HG03460 (cell line): ENCODE measurements around the gene EFCAB6.

ENCODE experiments used
- ATAC-seq: cut with Tn5 transposase; IDR thresholded peaks from one replicate; pipeline ENCODE4 v1.9.1; 2021; ENCODE audit not compliant: unreplicated experiment

Gene EFCAB6

GRCh38 chr22:43592476-43592875 lies 219.6 kb downstream of the EFCAB6 start:
- no peak for ATAC-seq

GRCh38 chr22:43591380-43591779 lies 220.7 kb downstream of the EFCAB6 start:
- no peak for ATAC-seq

DNA sequence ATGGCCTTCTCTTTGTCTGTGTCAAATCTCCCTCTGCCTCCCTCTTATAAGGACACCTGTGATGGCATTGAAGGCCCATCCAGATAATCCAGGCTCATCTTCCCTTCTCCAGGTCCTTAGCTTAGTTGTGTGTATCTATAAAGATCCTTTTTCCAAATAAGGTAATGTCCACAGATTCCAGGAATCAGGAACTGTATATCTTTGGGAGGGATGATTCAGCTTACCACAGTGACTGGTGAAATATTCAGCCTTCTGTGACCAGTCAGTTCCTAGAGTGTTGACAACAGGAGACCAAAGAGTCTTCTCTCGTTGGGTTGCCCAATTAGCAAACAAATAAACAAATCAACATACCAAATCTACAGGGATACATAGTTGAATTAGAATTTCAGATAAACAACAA lies 224.5 kb downstream of the EFCAB6 start:
- no peak for ATAC-seq

DNA sequence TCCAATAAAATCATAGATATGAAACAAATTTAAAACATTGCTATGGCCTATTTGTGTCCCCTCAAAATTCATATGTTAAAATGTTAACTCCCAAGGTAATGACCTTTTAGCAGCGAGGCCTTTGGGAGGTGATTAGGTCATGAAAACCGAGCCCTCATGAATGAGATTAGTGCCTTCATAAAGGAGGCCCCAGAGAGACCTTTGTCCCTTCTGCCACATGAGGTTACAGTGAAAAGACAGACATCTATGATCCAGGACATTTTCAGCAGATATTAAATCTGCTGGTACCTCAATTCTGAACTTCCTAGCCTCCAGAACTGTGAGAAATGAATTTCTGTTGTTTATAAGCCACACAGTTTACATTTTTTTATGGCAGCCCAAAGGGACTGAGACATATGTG lies 228.6 kb downstream of the EFCAB6 start:
- no peak for ATAC-seq

DNA sequence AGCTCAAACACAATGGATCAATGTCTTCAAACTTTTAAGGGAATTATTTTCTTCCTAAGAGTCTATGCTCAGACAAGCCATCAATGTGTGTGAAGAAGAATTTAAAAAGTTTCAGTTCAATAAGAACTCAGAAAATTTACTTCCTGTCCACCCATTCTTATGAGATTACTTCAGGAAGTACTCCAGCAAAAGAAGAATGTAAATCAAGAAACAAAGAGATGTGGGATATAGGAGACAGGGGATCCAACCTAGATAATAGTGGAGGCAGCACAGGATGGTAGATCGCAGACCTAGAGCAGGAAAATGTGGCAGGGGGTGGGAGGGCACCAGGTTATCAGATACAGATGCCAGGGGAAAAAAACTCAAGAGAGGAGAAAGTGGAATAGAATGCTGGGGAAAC lies 229.7 kb downstream of the EFCAB6 start:
- no peak for ATAC-seq

- no peak for ATAC-seq
Observed at GRCh38 chr22:43580271-43580750, 231.8 kb downstream of the EFCAB6 start.

DNA sequence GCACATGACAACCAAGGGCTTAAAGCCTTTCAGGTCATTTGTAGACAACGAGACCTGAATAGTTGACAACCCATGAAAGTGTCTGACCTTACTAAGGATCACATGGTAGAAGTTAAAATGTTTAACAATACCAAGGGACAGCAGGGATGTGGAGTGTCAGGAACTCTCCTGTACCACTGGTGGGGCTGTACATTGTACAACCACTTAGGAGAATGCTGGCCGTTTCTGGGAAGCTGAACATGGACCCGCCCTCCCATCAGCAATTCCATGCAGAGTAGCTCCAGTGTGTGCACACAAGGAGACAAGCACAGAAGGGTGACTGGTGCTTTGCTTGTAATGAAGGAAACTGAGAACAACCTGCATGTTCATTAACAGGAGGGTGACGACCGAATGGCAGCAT lies 237.4 kb downstream of the EFCAB6 start:
- no peak for ATAC-seq

- ATAC-seq, result no peak
Observed at GRCh38 chr22:43572710-43573109, 239.4 kb downstream of the EFCAB6 start.

DNA sequence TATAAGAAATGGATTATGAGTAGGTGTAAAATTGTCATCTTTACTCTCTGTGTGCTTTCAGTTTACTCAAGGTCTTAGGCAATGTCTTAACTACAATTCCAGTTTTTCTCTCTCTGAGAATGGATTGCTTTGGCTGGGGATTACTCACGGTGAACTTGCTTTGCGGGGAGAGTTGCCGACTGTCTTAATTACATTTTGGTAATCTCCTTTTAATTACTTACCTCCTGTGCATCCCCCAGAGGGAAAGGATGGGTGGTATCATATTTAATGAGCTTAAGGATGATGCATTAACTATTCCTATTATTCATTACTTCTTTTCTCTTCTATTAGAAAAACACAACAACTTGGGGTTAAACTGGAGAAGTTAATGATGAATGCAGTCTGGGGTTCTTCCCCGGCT lies 240.9 kb downstream of the EFCAB6 start:
- no peak for ATAC-seq

GRCh38 chr22:43570531-43571165 lies 241.5 kb downstream of the EFCAB6 start:
- ATAC-seq, result no peak

DNA sequence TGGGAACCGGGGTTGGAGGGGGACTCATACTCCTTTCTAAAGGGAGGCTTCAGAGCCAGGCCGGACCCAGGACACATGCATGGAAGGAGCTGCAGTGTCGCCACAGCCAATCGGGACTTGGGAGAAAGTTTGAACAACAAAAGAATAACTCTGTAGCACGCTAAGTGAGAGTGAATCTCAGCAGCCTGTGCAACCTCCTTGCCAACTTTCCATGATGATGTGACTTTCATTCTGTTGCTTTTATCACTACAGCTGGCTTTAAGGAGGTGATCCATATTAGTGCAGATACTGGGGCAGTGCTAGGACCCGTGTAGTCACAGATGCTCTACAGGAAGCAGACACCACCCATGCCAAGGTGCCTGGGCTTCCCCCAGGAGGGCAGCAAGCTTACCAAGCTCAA lies 243.0 kb downstream of the EFCAB6 start:
- ATAC-seq, result no peak

DNA sequence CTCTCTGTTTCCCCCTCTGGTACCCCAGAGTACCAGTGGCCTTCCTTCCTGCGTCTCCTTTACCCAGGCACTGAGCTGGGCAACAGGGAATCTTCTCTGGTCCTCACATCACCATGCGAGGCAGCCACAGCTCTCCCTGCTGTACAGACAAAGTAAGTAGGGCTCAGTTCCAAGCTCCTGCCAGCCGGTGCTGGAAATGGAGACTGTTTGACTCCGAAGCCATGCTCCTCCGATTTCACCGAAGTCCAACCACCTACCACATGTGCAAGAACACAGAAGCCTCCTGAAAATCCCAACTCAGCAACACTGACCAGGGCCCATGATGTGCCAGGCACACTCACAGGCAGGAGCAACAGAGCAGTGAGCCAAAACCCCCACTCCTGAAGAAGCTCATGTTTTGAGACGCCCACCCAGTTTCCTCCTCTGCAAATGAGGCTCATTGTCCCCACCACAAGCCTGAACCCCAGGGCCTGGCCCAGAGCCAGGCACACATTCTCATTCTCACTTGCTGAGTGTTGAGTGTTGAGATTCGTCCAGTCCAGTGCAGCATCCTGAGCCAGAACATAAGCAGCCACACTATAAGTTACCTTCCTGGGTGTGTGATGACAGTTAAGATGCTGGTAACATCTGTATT lies 244.3 kb downstream of the EFCAB6 start:
- ATAC-seq, result no peak

DNA sequence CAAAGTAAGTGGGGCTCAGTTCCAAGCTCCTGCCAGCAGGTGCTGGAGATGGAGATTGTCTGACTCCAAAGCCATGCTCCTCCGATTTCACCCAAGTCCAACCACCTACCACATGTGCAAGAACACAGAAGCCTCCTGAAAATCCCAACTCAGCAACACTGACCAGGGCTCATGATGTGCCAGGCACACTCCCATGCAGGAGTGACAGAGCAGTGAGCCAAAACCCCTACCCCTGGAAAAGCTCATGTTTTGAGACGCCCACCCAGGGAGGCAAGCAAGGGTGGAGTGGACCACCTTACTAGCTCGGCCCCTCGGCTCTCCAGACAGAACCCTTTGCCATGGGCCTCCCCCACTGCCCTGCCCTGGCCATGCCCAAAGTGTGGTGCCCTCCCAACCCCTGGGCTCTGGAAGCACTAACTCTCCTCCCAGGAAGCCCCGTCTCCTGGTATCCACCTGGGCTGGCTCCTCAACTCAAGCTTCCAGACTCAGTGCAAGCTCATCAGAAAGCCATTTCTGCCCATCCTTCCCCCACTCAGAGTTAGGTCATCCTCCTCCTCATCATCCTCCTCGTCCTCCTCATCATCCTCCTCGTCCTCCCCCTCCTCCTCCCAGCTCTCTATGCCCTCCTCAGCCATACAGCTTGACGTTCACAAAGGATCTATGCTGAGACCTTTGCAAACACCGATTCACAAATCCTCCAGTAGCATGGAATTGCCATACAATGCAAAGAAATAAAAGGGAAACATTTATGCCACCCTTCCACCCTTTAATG lies 245.4 kb downstream of the EFCAB6 start:
- no peak for ATAC-seq

DNA sequence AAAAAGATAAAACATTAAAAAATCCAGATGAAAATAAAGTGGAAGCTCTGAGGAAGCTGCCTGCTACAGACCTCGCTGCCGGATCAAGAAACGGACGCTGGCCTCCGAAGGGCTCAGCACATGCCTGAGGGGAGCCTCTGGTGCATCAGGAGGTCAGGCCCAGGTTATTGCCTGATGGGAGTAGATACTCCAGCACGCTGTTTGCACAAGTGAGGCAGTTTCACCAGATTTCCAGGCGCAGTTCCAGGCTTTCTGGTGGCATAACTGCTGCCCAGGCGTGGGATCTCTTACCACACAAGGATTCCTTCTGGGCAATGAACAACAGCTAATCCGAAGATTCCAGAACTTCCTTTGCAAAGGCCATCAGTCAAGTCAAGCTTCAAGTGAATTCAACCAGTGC lies 246.1 kb downstream of the EFCAB6 start:
- ATAC-seq, result no peak

DNA sequence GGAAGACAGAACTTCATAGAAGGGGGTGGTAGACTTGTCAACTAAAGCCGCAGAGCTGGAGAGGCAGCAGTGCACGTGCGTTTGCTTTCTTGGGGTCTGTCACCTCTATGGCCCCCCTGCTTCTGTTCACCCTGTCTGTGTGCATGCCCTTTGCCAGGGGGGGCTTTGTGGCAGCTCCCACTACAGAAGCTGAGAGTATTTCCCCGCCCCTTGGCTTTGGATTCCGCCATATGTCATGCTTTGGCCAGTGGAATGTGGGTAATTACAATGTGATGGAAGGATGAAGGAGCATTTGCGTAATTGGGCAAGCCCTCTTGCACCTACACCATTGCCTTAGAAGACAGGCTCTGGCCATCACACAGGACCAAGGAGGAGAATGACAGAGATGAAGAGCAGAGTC lies 247.2 kb downstream of the EFCAB6 start:
- ATAC-seq, result no peak

DNA sequence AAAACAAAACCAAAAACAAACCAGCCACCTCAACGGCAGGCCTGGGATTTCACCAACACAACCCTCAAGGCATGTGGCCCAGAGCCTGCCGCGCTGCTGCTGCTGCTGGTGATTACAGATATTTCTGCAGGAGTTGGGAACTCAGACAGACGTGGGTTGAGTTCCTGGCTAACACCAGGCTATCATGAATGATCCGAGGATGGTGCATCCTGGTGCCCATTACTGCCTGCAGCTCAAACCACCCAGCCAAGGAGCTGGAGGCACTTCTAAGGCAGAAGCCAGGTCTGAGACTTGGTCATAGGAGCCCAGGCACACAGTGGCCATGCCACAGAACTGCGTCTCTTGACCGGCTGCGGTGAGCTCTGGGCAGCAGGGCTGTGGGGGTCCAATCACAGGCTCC lies 248.5 kb downstream of the EFCAB6 start:
- no peak for ATAC-seq

GRCh38 chr22:43562843-43563242 lies 249.3 kb downstream of the EFCAB6 start:
- ATAC-seq, result no peak

- no peak for ATAC-seq
Observed at GRCh38 chr22:43561415-43562178, 250.5 kb downstream of the EFCAB6 start.

- no peak for ATAC-seq
Observed at GRCh38 chr22:43560651-43561050, 251.5 kb downstream of the EFCAB6 start.

DNA sequence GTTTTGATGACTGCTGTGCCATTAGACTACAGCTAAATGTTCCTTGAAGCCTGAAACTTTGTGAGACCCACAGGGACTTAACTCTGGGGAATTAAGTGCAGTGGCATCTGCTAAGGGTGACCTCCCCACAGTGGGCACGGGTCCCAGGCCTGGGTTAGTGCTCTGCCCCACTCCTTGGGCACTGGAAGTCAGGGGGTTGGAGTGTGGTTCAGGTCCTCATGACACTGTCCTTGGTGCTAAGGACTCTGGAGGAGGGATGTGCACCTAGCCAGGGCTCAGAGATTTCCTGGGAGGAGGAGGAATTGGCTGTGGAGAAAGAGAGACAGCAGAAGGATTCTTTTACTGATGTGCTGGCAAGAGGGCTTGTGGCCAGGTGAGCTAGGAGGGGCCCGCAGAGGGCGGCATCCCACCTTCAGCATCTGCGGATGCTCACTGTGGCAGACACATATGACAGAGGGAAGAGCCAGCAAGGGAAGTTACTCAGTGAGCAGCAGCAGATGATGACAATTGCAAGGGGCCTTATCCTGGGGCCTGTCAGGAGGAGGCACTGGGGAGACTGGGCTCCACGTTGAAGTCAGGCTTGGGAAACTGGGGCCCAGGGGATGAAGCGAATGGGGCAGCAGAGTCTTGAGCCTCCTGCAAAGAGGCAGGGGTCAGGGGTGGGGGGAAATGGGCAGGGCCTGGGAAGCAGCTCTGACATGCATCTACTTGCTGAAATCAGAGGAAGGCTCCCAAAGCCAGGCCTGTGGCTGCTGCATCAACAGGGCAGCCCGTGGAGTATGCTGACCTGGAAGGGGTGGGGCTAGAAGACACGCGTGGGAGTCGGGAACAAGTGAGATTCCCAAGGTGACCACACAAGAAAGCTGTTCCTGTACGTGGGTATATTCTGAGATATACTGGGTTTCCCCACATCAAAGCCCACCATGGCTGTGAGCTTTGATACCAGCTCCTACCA lies 256.3 kb downstream of the EFCAB6 start:
- ATAC-seq, result no peak
